PC-9 (cell line): ENCODE data around the gene ACOT12. TPM values are rescaled to one million over a fixed set of nuclear protein-coding genes. Genes with fewer than 3 reads are reported as not detected.

Experiments
- BruUV-seq: library from RNA; stranded (reverse); fragments of 400-500 nt; replicated peaks from 2 replicates; lab custom pipeline; 2021; lab: Mats Ljungman, UMichigan
- CTCF ChIA-PET: fragments of 300-600 bp; sonication (Branson Sonifier 250); formaldehyde crosslinking; loops from one replicate; lab custom pipeline; 2022; ENCODE audit warnings: antibody characterized with exemption; lab: Charles Lee
- POLR2A ChIA-PET: fragments of 300-600 bp; sonication (Branson Sonifier 250); formaldehyde crosslinking; loops from one replicate; lab custom pipeline; 2022; ENCODE audit warnings: antibody characterized with exemption; ENCODE audit not compliant: unreplicated experiment; lab: Charles Lee
- DNase-seq, 2 experiments: peaks; one replicate each; pipeline versions ENCODE4 v3.0.0 to v3.0.0-alpha.2; 2015 to 2022; ENCODE audit warnings: mixed read lengths in 1 of 2
- H2AFZ ChIP-seq: fragments of 200-600 bp; sonication (generic); 2 replicates; pipeline ENCODE4 v1.8.1; 2017; ENCODE audit warnings: antibody characterized with exemption
- H3F3A ChIP-seq: fragments of 200-600 bp; sonication (generic); 2 replicates; pipeline ENCODE4 v1.8.1; 2017; ENCODE audit warnings: antibody characterized with exemption, mild to moderate bottlenecking, low read depth; ENCODE audit not compliant: insufficient read depth
- H3K27ac ChIP-seq: fragments of 200-600 bp; sonication (generic); 2 replicates; pipeline ENCODE4 v1.6.1; 2016; ENCODE audit warnings: mixed run types
- H3K27me3 ChIP-seq: fragments of 200-600 bp; sonication (generic); 2 replicates; pipeline ENCODE4 v1.6.1; 2016; ENCODE audit warnings: low read depth, mixed run types; ENCODE audit not compliant: insufficient read depth
- H3K36me3 ChIP-seq: fragments of 200-600 bp; sonication (generic); 2 replicates; pipeline ENCODE4 v1.6.1; 2016; ENCODE audit warnings: low read depth, mixed run types
- H3K4me1 ChIP-seq: fragments of 200-600 bp; sonication (generic); replicated peaks from 2 replicates; pipeline ENCODE4 v1.6.1; 2016; ENCODE audit warnings: mixed run types; ENCODE audit not compliant: insufficient read depth
- H3K4me2 ChIP-seq: fragments of 200-600 bp; sonication (generic); 2 replicates; pipeline ENCODE4 v1.6.1; 2017; ENCODE audit warnings: mixed run types
- H3K4me3 ChIP-seq: fragments of 200-600 bp; sonication (generic); 2 replicates; pipeline ENCODE4 v1.6.1; 2016; ENCODE audit warnings: mixed run types
- H3K79me2 ChIP-seq: fragments of 200-600 bp; sonication (generic); 2 replicates; pipeline ENCODE4 v1.6.1; 2017; ENCODE audit warnings: low read depth, mixed run types
- H3K9me2 ChIP-seq: fragments of 200-600 bp; sonication (generic); 2 replicates; pipeline ENCODE4 v1.8.1; 2017; ENCODE audit warnings: mild to moderate bottlenecking; ENCODE audit not compliant: insufficient read depth
- H3K9me3 ChIP-seq: fragments of 200-600 bp; sonication (generic); 2 replicates; pipeline ENCODE4 v1.8.1; 2016; ENCODE audit warnings: low read depth; ENCODE audit not compliant: insufficient read depth
- H4K20me1 ChIP-seq: fragments of 200-600 bp; sonication (generic); 2 replicates; pipeline ENCODE4 v1.8.1; 2017; ENCODE audit not compliant: insufficient read depth
- CTCF ChIP-seq: fragments of 200-600 bp; sonication (generic); conservative IDR thresholded peaks from 2 replicates; pipeline ENCODE4 v1.6.1; 2017; ENCODE audit warnings: mixed run types, antibody characterized with exemption, mild to moderate bottlenecking, moderate library complexity
- EZH2 ChIP-seq: fragments of 200-600 bp; sonication (generic); IDR thresholded peaks from 2 replicates; pipeline ENCODE4 v1.8.0; 2017; ENCODE audit warnings: antibody characterized with exemption, low read depth
- intact Hi-C: fragments of 100-400 bp; cut with micrococcal nuclease; formaldehyde crosslinking; loops from one replicate; pipeline ENCODE4 v1.10.0; 2022; ENCODE audit not compliant: unreplicated experiment
- total RNA-seq: library from RNA; stranded (reverse); gene quantifications from 2 replicates; pipeline ENCODE4 v1.2.3, GENCODE V29; 2021

The ACOT12 gene
- total RNA-seq, 1 experiment from 2014 or later, result not detected

DNA sequence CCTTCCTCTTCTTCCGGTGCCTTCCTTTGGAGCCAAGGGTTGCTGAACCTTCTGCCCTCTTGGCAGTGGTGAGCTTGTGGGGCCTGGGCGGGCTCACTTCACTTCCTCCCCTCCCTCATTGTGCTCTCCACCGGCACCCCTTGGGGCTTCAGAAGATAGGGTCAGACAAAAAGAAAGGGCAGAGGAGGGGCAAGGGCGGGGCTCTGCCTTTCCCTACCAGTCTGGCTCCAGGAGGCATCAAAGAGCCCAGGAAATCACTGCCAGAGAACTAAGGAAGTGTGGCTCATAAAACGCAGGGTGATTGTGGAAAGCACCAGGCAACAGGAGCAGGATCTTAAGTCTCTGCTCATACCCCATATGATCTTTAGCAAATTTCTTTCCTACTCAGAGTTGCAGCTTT lies 34.8 kb downstream of the ACOT12 start:
- DNase-seq, result no peak
- intact Hi-C loops, result no loop called here
- BruUV-seq, result no TSS peak
- Histone ChIP-seq H3F3A (no peaks in the 10 kb centered on the region), H3K27ac (no peak overlapping the region), H3K36me3 (no peaks in the 10 kb centered on the region), H3K4me3 (no peak overlapping the region), H3K79me2 (no peaks in the 10 kb centered on the region), H4K20me1 (no peaks in the 10 kb centered on the region), H3K4me2 (no peak overlapping the region), H3K9me2 (no peaks in the 10 kb centered on the region), H2AFZ (no peak overlapping the region), H3K9me3 (no peaks in the 10 kb centered on the region), H3K27me3 (no peaks in the 10 kb centered on the region), H3K4me1 (no peaks in the 10 kb centered on the region)
- ChIA-PET POLR2A (no interaction called here), CTCF (interaction anchor here (0.5 kb wide), 1 partner anchor 585 kb away, joined by 3 read pairs; no protein-coding TSS in a partner anchor)
- TF ChIP-seq EZH2, result no peak
- TF ChIP-seq CTCF, result no peak

GRCh38 chr5:81355291-81356251 lies 38.4 kb downstream of the ACOT12 start:
- intact Hi-C loops, result no loop called here
- Histone ChIP-seq H3K9me2 (no peaks in the 10 kb centered on the region), H3K27me3 (no peaks in the 10 kb centered on the region), H2AFZ (no peak overlapping the region), H3K4me2 (no peak overlapping the region), H3K9me3 (no peaks in the 10 kb centered on the region), H3K79me2 (no peaks in the 10 kb centered on the region), H3K27ac (no peak overlapping the region), H3K4me3 (no peak overlapping the region), H3F3A (no peaks in the 10 kb centered on the region), H4K20me1 (no peaks in the 10 kb centered on the region), H3K36me3 (no peaks in the 10 kb centered on the region), H3K4me1 (no peaks in the 10 kb centered on the region)
- TF ChIP-seq EZH2, result no peak
- TF ChIP-seq CTCF, result no peak
- ChIA-PET CTCF (interaction anchor here (0.7 kb wide), 1 partner anchor 794 kb away, joined by 3 read pairs; no protein-coding TSS in a partner anchor), POLR2A (no interaction called here)
- BruUV-seq, result no TSS peak
- DNase-seq, result no peak

- ChIA-PET CTCF (no interaction called here), POLR2A (no interaction called here)
- H3K4me1 ChIP-seq, result no peaks in the 10 kb centered on the region
- no peaks in the 10 kb centered on the region for H4K20me1 ChIP-seq
- H2AFZ ChIP-seq, result no peak overlapping the region
- intact Hi-C loops, result no loop called here
- H3K27me3 ChIP-seq, result no peaks in the 10 kb centered on the region
- no peak overlapping the region for H3K27ac ChIP-seq
- BruUV-seq, result no TSS peak
- no peaks in the 10 kb centered on the region for H3K9me2 ChIP-seq
- no peak overlapping the region for H3K4me3 ChIP-seq
- no peaks in the 10 kb centered on the region for H3K9me3 ChIP-seq
- TF ChIP-seq CTCF, result no peak
- H3K36me3 ChIP-seq, result no peaks in the 10 kb centered on the region
- H3K79me2 ChIP-seq, result no peaks in the 10 kb centered on the region
- no peak overlapping the region for H3K4me2 ChIP-seq
- no peaks in the 10 kb centered on the region for H3F3A ChIP-seq
- no peak for DNase-seq
Observed at GRCh38 chr5:81354093-81354492, 39.8 kb downstream of the ACOT12 start.
